GM12874 (cell line): ENCODE results near the gene POLR2J.
A peak's percentile ranks its signal among the peaks of the same experiment; 100 is the strongest.

ENCODE experiments used
- CTCF ChIP-seq: IDR thresholded peaks from 2 replicates; pipeline ENCODE4 v1.5.1; 2011; ENCODE audit warnings: low read depth, mild to moderate bottlenecking, control low read depth, low read length, moderate library complexity; ENCODE audit not compliant: insufficient read depth

POLR2J gene

GRCh38 chr7:102469972-102470825, 8.5 kb downstream of the POLR2J start:
- no peak for TF ChIP-seq CTCF

- TF ChIP-seq CTCF = no peak
Measured at GRCh38 chr7:102469351-102469971, 9.3 kb downstream of the POLR2J start.

- TF ChIP-seq CTCF = no peak
Measured at GRCh38 chr7:102468478-102469350, 10.0 kb downstream of the POLR2J start.

GRCh38 chr7:102467581-102468477, 10.9 kb downstream of the POLR2J start:
- no peak for TF ChIP-seq CTCF

- TF ChIP-seq CTCF = no peak
Measured at GRCh38 chr7:102466097-102466496, 12.6 kb downstream of the POLR2J start.

GRCh38 chr7:102464577-102465280, 14.0 kb downstream of the POLR2J start, which contains the start of the genes ALKBH4 and LRWD1:
TSS of gene ALKBH4 (minus strand) at chr7:102464863. CDS start at chr7:102464836, 27 bp downstream.
TSS of gene LRWD1 (plus strand) at chr7:102464984. CDS start at chr7:102465081, 97 bp downstream.
- peak; percentile 32 for TF ChIP-seq CTCF
